ENCODE data around the gene CSRNP3.

CSRNP3 gene

GRCh38 chr2:165475277-165476004 lies 5.9 kb downstream of the CSRNP3 start:
- in situ Hi-C loops (cut with MboI; ENCODE audit: low pct_unique_long_range_greater_than_20kb, low sequenced_read_pairs, unreplicated experiment) = no loop called here
- no peak for TF ChIP-seq CTCF (IDR thresholded peaks at IDR 0.05; ENCODE audit: extremely low read depth, insufficient read depth, missing control alignments)
- no peak for DNase-seq (ENCODE audit: low spot score)

- in situ Hi-C loops (cut with MboI; ENCODE audit: low pct_unique_long_range_greater_than_20kb, low sequenced_read_pairs, unreplicated experiment) = no loop called here
- no peak for DNase-seq (ENCODE audit: low spot score)
- TF ChIP-seq CTCF (IDR thresholded peaks at IDR 0.05; ENCODE audit: extremely low read depth, insufficient read depth, missing control alignments) = no peak
Observed at GRCh38 chr2:165479856-165480255, 10.4 kb downstream of the CSRNP3 start.

GRCh38 chr2:165494573-165494972 lies 25.1 kb downstream of the CSRNP3 start:
- no peak for DNase-seq (ENCODE audit: low spot score)

GRCh38 chr2:165497659-165498317 lies 28.3 kb downstream of the CSRNP3 start:
- in situ Hi-C loops (cut with MboI; ENCODE audit: low pct_unique_long_range_greater_than_20kb, low sequenced_read_pairs, unreplicated experiment) = no loop called here
- no peak for TF ChIP-seq CTCF (IDR thresholded peaks at IDR 0.05; ENCODE audit: extremely low read depth, insufficient read depth, missing control alignments)
- DNase-seq (ENCODE audit: low spot score) = no peak

More at GRCh38 chr2:165494573-165494972, 25.1 kb downstream of the CSRNP3 start:
- TF ChIP-seq CTCF (IDR thresholded peaks at IDR 0.05; ENCODE audit: extremely low read depth, insufficient read depth, missing control alignments) = no peak
- in situ Hi-C loops (cut with MboI; ENCODE audit: low pct_unique_long_range_greater_than_20kb, low sequenced_read_pairs, unreplicated experiment) = no loop called here

- DNase-seq (ENCODE audit: low spot score) = no peak
- in situ Hi-C loops (cut with MboI; ENCODE audit: low pct_unique_long_range_greater_than_20kb, low sequenced_read_pairs, unreplicated experiment) = no loop called here
- TF ChIP-seq CTCF (IDR thresholded peaks at IDR 0.05; ENCODE audit: extremely low read depth, insufficient read depth, missing control alignments) = no peak
Observed at GRCh38 chr2:165499131-165499530, 29.6 kb downstream of the CSRNP3 start.

GRCh38 chr2:165500001-165500400 lies 30.5 kb downstream of the CSRNP3 start:
- TF ChIP-seq CTCF (IDR thresholded peaks at IDR 0.05; ENCODE audit: extremely low read depth, insufficient read depth, missing control alignments) = no peak
- no peak for DNase-seq (ENCODE audit: low spot score)
- in situ Hi-C loops (cut with MboI; ENCODE audit: low pct_unique_long_range_greater_than_20kb, low sequenced_read_pairs, unreplicated experiment) = no loop called here
